GM15510 (cell line): Measurements from ENCODE around the gene INPPL1.

Experiments
- POLR2A ChIP-seq: IDR thresholded peaks from 3 replicates; pipeline ENCODE4 v1.6.1; 2011; ENCODE audit warnings: borderline replicate concordance; ENCODE audit not compliant: insufficient read length; ENCODE audit errors: extremely low read depth

Gene INPPL1

DNA sequence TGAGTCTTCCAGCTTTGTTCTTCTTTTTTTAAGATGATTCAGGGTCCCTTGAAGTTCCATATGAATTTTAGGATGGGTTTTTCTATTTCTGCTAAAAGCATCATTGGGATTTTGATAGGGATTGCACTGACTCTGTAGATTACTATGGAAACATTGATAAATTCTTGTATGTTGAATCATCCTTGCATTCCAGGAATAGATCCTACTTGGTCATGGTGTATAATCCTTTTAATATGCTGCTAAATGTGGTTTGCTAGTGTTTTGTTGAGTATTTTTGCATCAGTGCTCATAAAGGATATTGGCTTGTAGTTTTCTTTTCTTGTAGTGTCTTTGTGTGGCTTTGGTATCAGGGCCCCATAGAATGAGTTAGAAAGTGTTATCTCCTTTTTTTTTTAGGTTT lies 54.3 kb downstream of the INPPL1 start:
- TF ChIP-seq POLR2A: no peak

DNA sequence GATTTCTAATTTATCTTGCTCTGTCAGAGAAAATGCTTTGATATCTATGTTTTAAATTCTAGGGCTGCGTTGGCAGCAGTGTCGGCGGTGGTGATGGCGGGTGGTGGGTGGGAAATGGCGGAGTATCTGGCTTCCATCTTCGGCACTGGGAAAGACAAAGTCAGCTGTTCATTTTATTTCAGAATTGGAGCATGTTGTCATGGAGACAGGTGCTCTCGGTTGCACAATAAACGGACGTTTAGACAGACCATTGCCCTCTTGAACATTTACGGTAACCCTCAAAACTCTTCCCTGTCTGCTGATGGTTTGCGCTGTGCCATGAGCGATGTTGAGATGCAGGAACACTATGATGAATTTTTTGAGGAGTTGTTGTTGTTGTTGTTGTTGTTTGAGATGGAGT lies 55.5 kb downstream of the INPPL1 start:
- no peak for TF ChIP-seq POLR2A

DNA sequence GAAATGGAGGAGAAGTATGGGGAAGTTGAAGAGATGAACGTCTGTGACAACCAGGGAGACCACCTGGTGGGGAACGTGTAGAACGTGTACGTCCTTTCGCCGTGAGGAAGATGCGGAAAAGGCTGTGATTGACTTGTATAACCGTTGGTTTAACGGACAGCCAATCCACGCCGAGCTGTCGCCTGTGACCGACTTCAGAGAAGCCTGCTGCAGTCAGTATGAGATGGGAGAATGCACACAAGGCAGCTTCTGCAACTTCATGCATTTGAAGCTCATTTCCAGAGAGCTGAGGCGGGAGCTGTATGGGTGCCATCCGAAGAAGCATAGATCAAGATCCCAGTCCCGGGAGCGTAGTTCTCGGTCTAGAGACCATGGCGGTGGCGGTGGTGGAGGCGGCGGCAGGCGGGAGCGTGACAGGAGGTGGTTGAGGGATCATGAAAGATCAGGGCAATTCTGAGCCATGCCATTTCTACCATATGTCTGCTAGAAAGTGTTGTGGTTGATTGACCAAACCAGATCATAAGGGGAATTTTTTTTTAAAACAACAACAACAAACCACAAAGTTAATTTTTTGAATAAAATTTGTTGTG lies 56.3 kb downstream of the INPPL1 start:
- no peak for TF ChIP-seq POLR2A

DNA sequence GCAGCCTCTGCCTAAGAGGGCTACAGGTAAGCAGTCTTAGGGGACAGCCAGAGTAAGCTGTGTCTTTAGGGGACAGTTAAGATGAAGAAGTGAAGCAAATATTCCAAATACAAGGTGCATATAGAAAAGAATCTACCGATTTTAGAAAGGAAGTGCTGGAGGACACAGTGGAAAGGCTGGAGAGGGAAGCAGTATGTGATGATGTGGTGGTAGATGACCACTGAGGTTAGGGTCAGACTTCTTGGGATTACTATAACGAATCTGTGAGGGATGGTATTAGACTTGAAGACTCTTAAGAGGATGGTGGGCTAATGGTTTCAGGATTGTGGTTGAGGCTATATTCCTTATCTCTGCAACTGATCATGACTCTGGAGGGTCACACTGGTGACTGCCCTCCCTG lies 59.4 kb downstream of the INPPL1 start:
- no peak for TF ChIP-seq POLR2A

DNA sequence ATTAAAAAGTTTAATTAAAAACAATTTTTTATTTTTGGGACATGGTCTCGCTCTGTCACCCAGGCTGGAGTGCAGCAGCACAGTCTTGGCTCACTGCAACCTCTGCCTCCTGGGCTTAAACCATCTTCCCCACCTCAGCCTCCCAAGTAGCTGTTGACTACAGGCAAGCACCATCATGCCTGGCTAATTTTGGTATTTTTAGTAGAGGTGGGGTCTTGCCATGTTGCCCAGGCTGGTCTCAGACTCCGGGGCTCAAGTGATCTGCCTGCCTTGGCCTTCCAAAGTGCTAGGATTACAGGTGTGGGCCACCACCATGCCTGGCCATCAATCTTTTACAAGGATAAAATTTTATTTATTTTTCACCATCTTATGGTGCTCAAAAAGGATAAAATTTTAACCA lies 62.7 kb downstream of the INPPL1 start:
- TF ChIP-seq POLR2A: no peak
